Fibroblast of the aortic adventitia (primary cell): ENCODE measurements around the gene CYLD. TPM values are rescaled to one million over a fixed set of nuclear protein-coding genes. Genes with fewer than 3 reads are reported as not detected.

Experiments
- DNase-seq: peaks from one replicate; pipeline ENCODE4 v3.0.0-alpha.2; 2010; ENCODE audit warnings: low read depth
- H3K4me3 ChIP-seq: 2 replicates; pipeline ENCODE4 v1.5.1; 2011; ENCODE audit warnings: low read depth, mild to moderate bottlenecking, control low read depth, low read length, moderate library complexity
- total RNA-seq: library from RNA; depleted of rRNA; stranded (reverse); fragments of >200 nt; gene quantifications from 2 replicates; pipeline ENCODE4 v1.2.3, GENCODE V29; 2012; ENCODE audit warnings: low replicate concordance
- TF ChIP-seq, protein P1 (sequence below): IDR thresholded peaks from 2 replicates; pipeline ENCODE4 v1.5.1; 2011; ENCODE audit warnings: mild to moderate bottlenecking, low read length, control low read depth, inconsistent platforms; ENCODE audit not compliant: insufficient read depth

The CYLD gene
- total RNA-seq, 1 donor, result 62.6 TPM

DNA sequence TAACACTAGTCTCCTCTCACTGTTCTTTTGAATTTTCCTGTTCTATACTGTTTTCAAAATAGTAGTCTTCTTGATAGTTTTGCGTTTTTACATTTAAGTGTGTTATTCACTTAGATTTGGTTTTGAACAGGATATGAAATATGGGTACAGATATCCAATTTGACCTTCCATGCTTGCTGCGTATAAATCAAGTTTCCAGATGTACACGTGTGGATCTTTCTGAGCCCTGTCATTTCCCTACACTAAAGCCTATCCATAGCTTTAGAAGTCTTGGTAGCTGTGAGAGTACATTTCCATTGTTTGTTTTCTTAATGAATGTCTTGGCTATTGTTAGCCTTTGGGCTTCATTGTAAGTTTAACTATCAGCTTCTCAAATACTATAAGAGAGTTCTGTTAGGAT, 20.4 kb downstream of the CYLD start:
- DNase-seq, result peak; percentile 15

GRCh38 chr16:50763211-50763610, 21.3 kb downstream of the CYLD start:
- TF ChIP-seq, protein P1, sequence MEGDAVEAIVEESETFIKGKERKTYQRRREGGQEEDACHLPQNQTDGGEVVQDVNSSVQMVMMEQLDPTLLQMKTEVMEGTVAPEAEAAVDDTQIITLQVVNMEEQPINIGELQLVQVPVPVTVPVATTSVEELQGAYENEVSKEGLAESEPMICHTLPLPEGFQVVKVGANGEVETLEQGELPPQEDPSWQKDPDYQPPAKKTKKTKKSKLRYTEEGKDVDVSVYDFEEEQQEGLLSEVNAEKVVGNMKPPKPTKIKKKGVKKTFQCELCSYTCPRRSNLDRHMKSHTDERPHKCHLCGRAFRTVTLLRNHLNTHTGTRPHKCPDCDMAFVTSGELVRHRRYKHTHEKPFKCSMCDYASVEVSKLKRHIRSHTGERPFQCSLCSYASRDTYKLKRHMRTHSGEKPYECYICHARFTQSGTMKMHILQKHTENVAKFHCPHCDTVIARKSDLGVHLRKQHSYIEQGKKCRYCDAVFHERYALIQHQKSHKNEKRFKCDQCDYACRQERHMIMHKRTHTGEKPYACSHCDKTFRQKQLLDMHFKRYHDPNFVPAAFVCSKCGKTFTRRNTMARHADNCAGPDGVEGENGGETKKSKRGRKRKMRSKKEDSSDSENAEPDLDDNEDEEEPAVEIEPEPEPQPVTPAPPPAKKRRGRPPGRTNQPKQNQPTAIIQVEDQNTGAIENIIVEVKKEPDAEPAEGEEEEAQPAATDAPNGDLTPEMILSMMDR, result no peak
- peak; percentile 16 for DNase-seq
- H3K4me3 ChIP-seq, result no peak overlapping the region

More for the DNA sequence above, 20.4 kb downstream of the CYLD start:
- TF ChIP-seq, protein P1, result no peak
- no peak overlapping the region for H3K4me3 ChIP-seq

- TF ChIP-seq, protein P1, result no peak
- DNase-seq, result no peak
- no peak overlapping the region for H3K4me3 ChIP-seq
These were observed 23.4 kb downstream of the CYLD start for GRCh38 chr16:50765260-50765659.

DNA sequence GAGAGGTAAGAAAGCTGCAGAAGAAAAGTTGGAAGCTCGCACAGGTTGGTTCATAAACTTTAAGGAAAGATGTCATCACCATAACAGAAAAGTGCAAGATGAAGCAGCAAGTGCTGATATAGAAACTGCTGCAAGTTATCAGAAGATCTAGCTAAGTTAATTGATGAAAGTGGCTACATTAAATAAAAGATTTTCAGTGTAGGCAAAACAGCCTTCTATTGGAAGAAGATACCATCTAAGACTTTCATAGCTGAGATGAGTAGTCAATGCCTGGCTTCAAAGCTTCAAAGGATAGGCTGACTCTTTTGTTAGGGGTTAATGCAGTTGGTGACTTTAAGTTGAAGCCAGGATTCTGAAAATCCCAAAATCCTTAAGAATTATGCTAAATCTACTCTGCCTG, 24.0 kb downstream of the CYLD start:
- no peak overlapping the region for H3K4me3 ChIP-seq
- TF ChIP-seq, protein P1, result no peak
- DNase-seq, result no peak

DNA sequence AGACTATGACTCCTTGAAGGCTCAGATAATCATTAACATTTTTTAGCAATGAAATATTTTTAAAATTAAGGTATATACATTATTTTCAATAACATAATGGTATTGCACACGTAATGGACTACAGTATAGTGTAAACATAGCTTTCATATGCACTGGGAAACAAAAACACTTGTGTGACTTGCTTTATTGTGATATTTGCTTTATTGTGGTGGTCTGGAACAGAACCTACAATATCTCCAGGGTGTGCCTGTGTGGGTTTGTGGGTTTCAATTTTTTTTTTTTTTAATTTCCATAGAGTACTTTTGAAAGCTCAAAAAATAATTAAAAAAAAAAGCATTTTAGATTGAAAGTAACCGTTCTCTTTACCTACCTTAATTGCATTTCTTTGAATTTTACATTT, 25.3 kb downstream of the CYLD start:
- DNase-seq, result no peak
- H3K4me3 ChIP-seq, result no peak overlapping the region
- TF ChIP-seq, protein P1, result no peak

- DNase-seq, result peak; percentile 83
- TF ChIP-seq, protein P1, result no peak
- no peak overlapping the region for H3K4me3 ChIP-seq
These were observed 29.5 kb downstream of the CYLD start for GRCh38 chr16:50771366-50771765.

GRCh38 chr16:50774405-50774804, 32.5 kb downstream of the CYLD start:
- TF ChIP-seq, protein P1, result no peak
- DNase-seq, result no peak
- no peak overlapping the region for H3K4me3 ChIP-seq
